Tibial nerve (tissue), 3 donors: ENCODE measurements around the gene LRRC56.

Experiments
- POLR2A ChIP-seq, 2 donors: fragments of 450-650 bp; IDR thresholded peaks; one replicate each; pipeline ENCODE4 v1.6.1; 2017; ENCODE audit warnings: antibody characterized with exemption in 2 of 2, mild to moderate bottlenecking in 2 of 2, moderate library complexity in 2 of 2
- TF ChIP-seq, protein P1 (sequence below), 5 experiments: fragments of 200-600 bp in 3 of 5; fragments of 450-650 bp in 2 of 5; sonication (generic) in 3 of 5; IDR thresholded peaks; one replicate each; pipeline ENCODE4 v1.5.1; 2016 to 2019; ENCODE audit warnings: antibody characterized with exemption in 5 of 5, mild to moderate bottlenecking in 3 of 5, moderate library complexity in 2 of 5

DNA sequence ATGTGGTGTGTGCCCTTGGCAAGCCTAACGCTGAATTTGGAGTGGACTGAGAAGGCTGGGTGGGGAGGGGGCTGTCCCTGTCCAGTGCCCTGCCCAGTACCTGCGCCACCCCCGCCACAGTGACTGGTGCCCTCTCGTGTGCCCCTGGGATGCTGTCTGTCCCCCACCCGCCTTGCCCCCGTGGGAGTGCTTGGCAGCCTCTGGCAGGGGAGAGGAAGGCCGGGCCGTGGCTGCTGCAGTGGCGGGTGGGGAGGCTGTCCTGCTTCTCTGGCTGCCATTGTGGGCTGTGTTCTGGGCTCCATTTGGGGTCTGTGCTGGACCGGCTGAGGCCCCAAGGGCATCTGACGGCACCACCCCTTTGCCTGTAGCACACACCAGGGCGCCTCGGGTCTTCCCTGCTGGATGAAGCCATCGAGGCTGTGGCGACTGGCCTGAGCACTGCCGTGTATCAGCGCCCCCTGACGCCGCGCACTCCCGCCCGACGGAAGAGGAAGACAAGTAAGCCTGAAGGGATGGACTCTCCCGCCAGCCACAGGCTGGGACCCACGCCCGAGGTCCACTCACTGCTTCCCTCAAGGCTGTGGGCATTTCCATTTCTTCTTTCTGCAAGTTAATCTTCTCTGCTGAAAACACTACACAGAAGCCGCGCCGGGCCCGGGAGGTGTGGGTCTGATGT is 60.8 kb downstream of the LRRC56 start:
- TF ChIP-seq, protein P1, sequence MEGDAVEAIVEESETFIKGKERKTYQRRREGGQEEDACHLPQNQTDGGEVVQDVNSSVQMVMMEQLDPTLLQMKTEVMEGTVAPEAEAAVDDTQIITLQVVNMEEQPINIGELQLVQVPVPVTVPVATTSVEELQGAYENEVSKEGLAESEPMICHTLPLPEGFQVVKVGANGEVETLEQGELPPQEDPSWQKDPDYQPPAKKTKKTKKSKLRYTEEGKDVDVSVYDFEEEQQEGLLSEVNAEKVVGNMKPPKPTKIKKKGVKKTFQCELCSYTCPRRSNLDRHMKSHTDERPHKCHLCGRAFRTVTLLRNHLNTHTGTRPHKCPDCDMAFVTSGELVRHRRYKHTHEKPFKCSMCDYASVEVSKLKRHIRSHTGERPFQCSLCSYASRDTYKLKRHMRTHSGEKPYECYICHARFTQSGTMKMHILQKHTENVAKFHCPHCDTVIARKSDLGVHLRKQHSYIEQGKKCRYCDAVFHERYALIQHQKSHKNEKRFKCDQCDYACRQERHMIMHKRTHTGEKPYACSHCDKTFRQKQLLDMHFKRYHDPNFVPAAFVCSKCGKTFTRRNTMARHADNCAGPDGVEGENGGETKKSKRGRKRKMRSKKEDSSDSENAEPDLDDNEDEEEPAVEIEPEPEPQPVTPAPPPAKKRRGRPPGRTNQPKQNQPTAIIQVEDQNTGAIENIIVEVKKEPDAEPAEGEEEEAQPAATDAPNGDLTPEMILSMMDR (IDR thresholded peaks at IDR 0.05): no peak
- TF ChIP-seq POLR2A (IDR thresholded peaks at IDR 0.05): no peak
